NCI-H128 (cell line): ENCODE results near the gene INPP5J.
"Not testable (repeated sequence)": the region's sequence is repeated elsewhere in the genome, so short reads cannot be mapped to it uniquely, and the experiment has no call there.

Source experiments
- DNase-seq: peaks from one replicate; lab custom pipeline; 2025; ENCODE audit not compliant: unreplicated experiment; lab: John Stamatoyannopoulos, UW

Gene INPP5J

GRCh38 chr22:31087744-31088215 lies 35.0 kb upstream of the INPP5J start:
- DNase-seq: no peak

- DNase-seq: no peak
These were observed 34.4 kb upstream of the INPP5J start for GRCh38 chr22:31088233-31088986.

- no peak for DNase-seq
These were observed 33.3 kb upstream of the INPP5J start for GRCh38 chr22:31089160-31090100.

GRCh38 chr22:31090217-31091085 lies 32.3 kb upstream of the INPP5J start:
- no peak for DNase-seq

- no peak for DNase-seq
These were observed 31.4 kb upstream of the INPP5J start for GRCh38 chr22:31091106-31091975.

GRCh38 chr22:31092161-31092560 lies 30.6 kb upstream of the INPP5J start:
- DNase-seq: no peak

GRCh38 chr22:31093086-31093850 lies 29.5 kb upstream of the INPP5J start:
- no peak for DNase-seq

- DNase-seq: no peak
These were observed 28.7 kb upstream of the INPP5J start for GRCh38 chr22:31094021-31094551.

- no peak for DNase-seq
These were observed 28.0 kb upstream of the INPP5J start for GRCh38 chr22:31094741-31095140.

GRCh38 chr22:31095637-31096249 lies 27.0 kb upstream of the INPP5J start:
- DNase-seq: no peak

GRCh38 chr22:31096657-31097279 lies 26.0 kb upstream of the INPP5J start:
- no peak for DNase-seq

GRCh38 chr22:31097539-31097938 lies 25.2 kb upstream of the INPP5J start:
- DNase-seq: not testable (repeated sequence)

GRCh38 chr22:31097941-31098631 lies 24.7 kb upstream of the INPP5J start:
- no peak for DNase-seq

- DNase-seq: no peak
These were observed 24.1 kb upstream of the INPP5J start for GRCh38 chr22:31098632-31099110.

GRCh38 chr22:31099386-31099785 lies 23.4 kb upstream of the INPP5J start:
- no peak for DNase-seq

- DNase-seq: no peak
These were observed 22.7 kb upstream of the INPP5J start for GRCh38 chr22:31099841-31100761.
